Neuronal stem cell (in vitro differentiated cells): ENCODE measurements around the gene SRGAP2C.
A peak's percentile ranks its signal among the peaks of the same experiment; 100 is the strongest.
"Not testable (repeated sequence)": the region's sequence is repeated elsewhere in the genome, so short reads cannot be mapped to it uniquely, and the experiment has no call there.

Source experiments
- DNase-seq: peaks from one replicate; pipeline ENCODE4 v3.0.0-alpha.2; 2013; ENCODE audit warnings: low spot score
- H2AFZ ChIP-seq: one replicate; pipeline ENCODE4 v1.6.1; 2013; ENCODE audit warnings: mild to moderate bottlenecking, low read length, inconsistent platforms
- H2AK5ac ChIP-seq: 2 replicates; pipeline ENCODE4 v1.6.1; 2013; ENCODE audit warnings: low read depth, mild to moderate bottlenecking, inconsistent platforms, low read length, moderate library complexity, mixed read lengths
- H2BK120ac ChIP-seq: 2 replicates; pipeline ENCODE4 v1.6.1; 2013; ENCODE audit warnings: low read depth, mild to moderate bottlenecking, inconsistent platforms, low read length, moderate library complexity, mixed read lengths
- H2BK12ac ChIP-seq: one replicate; pipeline ENCODE4 v1.6.1; 2013; ENCODE audit warnings: low read length, inconsistent platforms
- H2BK15ac ChIP-seq: 2 replicates; pipeline ENCODE4 v1.6.1; 2013; ENCODE audit warnings: mild to moderate bottlenecking, low read length, inconsistent platforms, mixed read lengths
- H2BK5ac ChIP-seq: one replicate; pipeline ENCODE4 v1.6.1; 2013; ENCODE audit warnings: inconsistent platforms, mild to moderate bottlenecking, low read length, moderate library complexity
- H3K14ac ChIP-seq: one replicate; pipeline ENCODE4 v1.6.1; 2013; ENCODE audit warnings: low read length, inconsistent platforms
- H3K18ac ChIP-seq: 2 replicates; pipeline ENCODE4 v1.6.1; 2013; ENCODE audit warnings: low read length, inconsistent platforms
- H3K23ac ChIP-seq: 2 replicates; pipeline ENCODE4 v1.6.1; 2013; ENCODE audit warnings: low read depth, mild to moderate bottlenecking, mixed read lengths, low read length, inconsistent platforms; ENCODE audit not compliant: poor library complexity
- H3K27ac ChIP-seq: replicated peaks from 3 replicates; pipeline ENCODE4 v1.5.1; 2013; ENCODE audit warnings: low read length, inconsistent platforms
- H3K27me3 ChIP-seq, 3 experiments: 2 replicates each; pipeline ENCODE4 v1.6.1; 2013; ENCODE audit warnings: low read length in 3 of 3, mild to moderate bottlenecking in 2 of 3, inconsistent platforms in 1 of 3, low read depth in 1 of 3, mixed read lengths in 1 of 3, moderate library complexity in 1 of 3; ENCODE audit not compliant: control insufficient read depth in 3 of 3, insufficient read depth in 3 of 3
- H3K36me3 ChIP-seq, 2 donors: replicated peaks in 1 of 2; 2 replicates each; pipeline ENCODE4 v1.6.1; 2013; ENCODE audit warnings: low read length in 2 of 2; ENCODE audit not compliant: control insufficient read depth in 2 of 2, insufficient read depth in 2 of 2
- H3K4ac ChIP-seq: 2 replicates; pipeline ENCODE4 v1.6.1; 2013; ENCODE audit warnings: inconsistent platforms, mild to moderate bottlenecking, low read length, moderate library complexity
- H3K4me1 ChIP-seq, 2 donors: 1 replicate in 1 of 2; 2 replicates in 1 of 2; pipeline ENCODE4 v1.6.1; 2013; ENCODE audit warnings: low read length in 2 of 2, low read depth in 1 of 2; ENCODE audit not compliant: control insufficient read depth in 2 of 2, insufficient read depth in 1 of 2
- H3K4me2 ChIP-seq: one replicate; pipeline ENCODE4 v1.6.1; 2013; ENCODE audit warnings: mild to moderate bottlenecking, low read length, inconsistent platforms; ENCODE audit not compliant: insufficient read depth, poor library complexity, severe bottlenecking
- H3K4me3 ChIP-seq, 2 donors: 2 replicates each; pipeline ENCODE4 v1.5.1; 2013; ENCODE audit warnings: low read length in 2 of 2, mild to moderate bottlenecking in 2 of 2, inconsistent platforms in 1 of 2, moderate library complexity in 1 of 2
- H3K79me1 ChIP-seq: one replicate; pipeline ENCODE4 v1.6.1; 2013; ENCODE audit warnings: low read depth, mild to moderate bottlenecking, inconsistent platforms, low read length, moderate library complexity
- H3K9ac ChIP-seq: one replicate; pipeline ENCODE4 v1.6.1; 2013; ENCODE audit warnings: mild to moderate bottlenecking, low read depth, low read length, inconsistent platforms; ENCODE audit not compliant: poor library complexity
- H3K9me3 ChIP-seq, 2 donors: replicated peaks in 1 of 2; 2 replicates each; pipeline versions ENCODE3 to v1.6.1; 2013; ENCODE audit warnings: low read length in 2 of 2, mild to moderate bottlenecking in 2 of 2, inconsistent platforms in 1 of 2, low read depth in 1 of 2, mixed read lengths in 1 of 2, moderate library complexity in 1 of 2; ENCODE audit not compliant: control insufficient read depth in 2 of 2, insufficient read depth in 1 of 2
- H4K8ac ChIP-seq: one replicate; pipeline ENCODE4 v1.6.1; 2013; ENCODE audit warnings: low read depth, mild to moderate bottlenecking, inconsistent platforms, low read length, moderate library complexity
- H4K91ac ChIP-seq: one replicate; pipeline ENCODE4 v1.6.1; 2013; ENCODE audit warnings: low read length, low read depth, mild to moderate bottlenecking, inconsistent platforms; ENCODE audit not compliant: poor library complexity
- WGBS, 2 donors: extraction: QIAGEN DNeasy Blood & Tissue Kit; methylation state at CpG; one replicate each; pipeline ENCODE4 v1.1.7; 2013; ENCODE audit warnings: missing lambda C conversion rate in 2 of 2, mixed read lengths in 1 of 2; ENCODE audit not compliant: insufficient read length in 2 of 2, insufficient replicate concordance in 1 of 2; ENCODE audit errors: extremely low coverage in 2 of 2; 5-methylcytosine and 5-hydroxymethylcytosine counted together

SRGAP2C gene

DNA sequence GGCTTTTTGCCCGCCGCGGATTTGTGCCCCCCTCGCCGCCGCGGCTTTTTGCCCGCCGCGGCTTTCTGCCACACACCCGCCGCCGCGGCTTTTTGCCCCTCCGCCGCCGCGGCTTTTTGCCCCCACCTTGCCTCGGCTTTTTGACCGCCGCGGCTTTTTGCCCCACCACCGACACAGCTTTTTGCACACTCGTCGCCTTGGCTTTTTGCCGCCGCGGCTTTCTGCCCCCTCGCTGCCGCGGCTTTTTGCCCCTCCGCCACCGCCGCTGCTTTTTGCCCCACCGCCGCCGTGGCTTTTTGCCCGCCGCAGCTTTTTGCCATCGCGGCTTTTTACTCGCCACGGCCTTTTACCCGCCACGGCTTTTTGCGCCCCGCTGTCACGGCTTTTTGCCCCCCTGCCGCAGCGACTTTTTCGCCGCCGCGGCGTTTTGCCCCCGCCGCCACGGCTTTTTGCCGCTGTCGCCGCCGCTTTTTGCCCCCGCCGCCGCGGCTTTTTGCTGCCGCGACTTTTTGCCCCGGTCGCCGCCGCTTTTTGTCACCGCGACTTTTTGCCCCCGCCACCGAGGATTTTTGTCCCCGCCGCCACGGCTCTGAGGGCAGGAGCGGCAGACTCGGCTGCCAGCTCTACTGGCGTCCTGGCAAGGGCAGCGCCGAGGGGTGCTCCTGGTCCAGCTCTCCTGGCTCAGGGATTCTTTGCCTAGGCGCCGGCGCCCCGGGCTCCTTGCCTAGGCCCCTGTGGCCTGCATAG is 211.7 kb downstream of the SRGAP2C start:
- not testable (repeated sequence) for H3K14ac ChIP-seq, H3K79me1 ChIP-seq, H2BK15ac ChIP-seq, H3K27me3 ChIP-seq, H2AK5ac ChIP-seq, H4K91ac ChIP-seq, H3K9me3 ChIP-seq, H4K8ac ChIP-seq, H3K27ac ChIP-seq, H2BK5ac ChIP-seq, H3K36me3 ChIP-seq, H3K4ac ChIP-seq, H2AFZ ChIP-seq, H3K23ac ChIP-seq, DNase-seq, H3K4me1 ChIP-seq, H2BK120ac ChIP-seq, H2BK12ac ChIP-seq
- H3K9ac ChIP-seq = peak overlapping the region; percentile 60
- H3K4me2 ChIP-seq = peak overlapping the region; percentile 73
- H3K4me3 ChIP-seq = peak overlapping the region in 1 of 2 donors; percentile 80
- no CpG with 5 or more reads among the region's 88 CpGs for WGBS, 2 donors
- peak overlapping the region; percentile 71 for H3K18ac ChIP-seq

DNA sequence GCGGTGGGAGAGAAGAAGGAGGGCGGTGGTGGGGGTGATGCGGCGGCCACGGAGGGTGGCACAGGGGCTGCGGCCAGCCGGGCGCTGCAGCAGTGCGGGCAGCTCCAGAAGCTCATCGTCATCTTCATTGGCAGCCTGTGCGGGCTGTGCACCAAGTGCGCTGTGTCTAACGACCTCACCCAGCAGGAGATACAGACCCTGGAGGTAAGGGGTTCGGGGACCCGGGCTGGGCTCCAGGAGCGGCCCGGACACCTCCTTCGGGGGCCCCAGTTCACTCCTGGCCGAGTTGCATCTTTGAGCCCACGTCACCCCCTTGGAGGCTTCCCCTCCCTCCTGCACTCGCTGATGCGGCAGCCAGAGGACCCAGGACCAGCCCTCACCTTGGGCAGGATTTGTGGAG is 212.3 kb downstream of the SRGAP2C start:
- no CpG with 5 or more reads among the region's 22 CpGs for WGBS, 2 donors
- H2AFZ ChIP-seq, H2AK5ac ChIP-seq, H3K4me1 ChIP-seq, H4K8ac ChIP-seq, H3K36me3 ChIP-seq, H3K9me3 ChIP-seq, H4K91ac ChIP-seq, H2BK120ac ChIP-seq, H2BK15ac ChIP-seq, DNase-seq, H2BK5ac ChIP-seq, H3K79me1 ChIP-seq, H3K14ac ChIP-seq, H3K9ac ChIP-seq, H3K18ac ChIP-seq, H3K27me3 ChIP-seq, H3K4ac ChIP-seq, H3K23ac ChIP-seq, H2BK12ac ChIP-seq, H3K27ac ChIP-seq: not testable (repeated sequence)
- Histone ChIP-seq H3K4me3 (peak overlapping the region in 1 of 2 donors; percentile 80), H3K4me2 (peak overlapping the region; percentile 73)

GRCh38 chr1:121399193-121399592 is 214.4 kb downstream of the SRGAP2C start:
- not testable (repeated sequence) for H2BK5ac ChIP-seq, H3K4me2 ChIP-seq, H2BK15ac ChIP-seq, H3K9ac ChIP-seq, H2AFZ ChIP-seq, H4K91ac ChIP-seq, H3K79me1 ChIP-seq, H2BK120ac ChIP-seq, H3K36me3 ChIP-seq, H3K27ac ChIP-seq, H3K27me3 ChIP-seq, H3K23ac ChIP-seq, H3K18ac ChIP-seq, H3K4me3 ChIP-seq, H2AK5ac ChIP-seq, H3K9me3 ChIP-seq, H3K4me1 ChIP-seq, DNase-seq, H4K8ac ChIP-seq, H3K4ac ChIP-seq, H3K14ac ChIP-seq, H2BK12ac ChIP-seq
- no CpG with 5 or more reads among the region's 5 CpGs for WGBS, 2 donors

GRCh38 chr1:121400108-121400507 is 215.3 kb downstream of the SRGAP2C start:
- H3K27me3 ChIP-seq, H4K91ac ChIP-seq, H3K4me1 ChIP-seq, H3K79me1 ChIP-seq, H3K9me3 ChIP-seq, H4K8ac ChIP-seq, H2BK12ac ChIP-seq, H3K9ac ChIP-seq, H2AFZ ChIP-seq, H3K18ac ChIP-seq, H3K23ac ChIP-seq, H3K4me2 ChIP-seq, DNase-seq, H3K27ac ChIP-seq, H3K36me3 ChIP-seq, H2AK5ac ChIP-seq, H3K4ac ChIP-seq, H2BK15ac ChIP-seq, H3K4me3 ChIP-seq, H3K14ac ChIP-seq, H2BK120ac ChIP-seq, H2BK5ac ChIP-seq: not testable (repeated sequence)
- 100% methylated on average over 3 of the region's 3 CpGs for WGBS, 2 donors
